Transverse colon (tissue), 4 donors: ENCODE results near the gene SHROOM2. TPM values are rescaled to one million over a fixed set of nuclear protein-coding genes. Genes with fewer than 3 reads are reported as not detected.
A peak's percentile ranks its signal among the peaks of the same experiment; 100 is the strongest.

Experiments used
- DNase-seq: peaks from one replicate; pipeline ENCODE4 v3.0.0-alpha.2; 2019
- H3K27ac ChIP-seq, 4 donors: fragments of 200-600 bp; sonication (generic); 2 replicates each; pipeline ENCODE4 v1.5.1; 2016 to 2018; ENCODE audit warnings: inconsistent platforms in 4 of 4
- H3K27me3 ChIP-seq: fragments of 200-600 bp; sonication (generic); 2 replicates; pipeline ENCODE4 v1.5.1; 2017; ENCODE audit warnings: inconsistent platforms
- H3K36me3 ChIP-seq, 4 donors: fragments of 200-600 bp; sonication (generic); 2 replicates each; pipeline ENCODE4 v1.5.1; 2017 to 2019; ENCODE audit warnings: inconsistent platforms in 4 of 4
- H3K4me1 ChIP-seq, 4 donors: fragments of 200-600 bp; sonication (generic); 2 replicates each; pipeline ENCODE4 v1.5.1; 2017 to 2020; ENCODE audit warnings: inconsistent platforms in 4 of 4
- H3K4me3 ChIP-seq, 4 donors: fragments of 200-600 bp; sonication (generic); 1 replicate in 1 of 4; 2 replicates in 3 of 4; pipeline versions ENCODE4 v1.5.1 to v1.6.1; 2017 to 2019; ENCODE audit warnings: inconsistent platforms in 4 of 4
- H3K9me3 ChIP-seq, 2 donors: fragments of 200-600 bp; sonication (generic); 2 replicates each; pipeline ENCODE4 v1.5.1; 2017 to 2019; ENCODE audit warnings: inconsistent platforms in 2 of 2
- EP300 ChIP-seq: sonication (generic); formaldehyde crosslinking; IDR thresholded peaks from one replicate; pipeline ENCODE4 v1.6.1; 2017; ENCODE audit warnings: antibody characterized with exemption, low read depth
- POLR2A ChIP-seq: fragments of 450-650 bp; IDR thresholded peaks from one replicate; pipeline ENCODE4 v1.6.1; 2016; ENCODE audit warnings: antibody characterized with exemption, mild to moderate bottlenecking, moderate library complexity
- POLR2AphosphoS5 ChIP-seq, 3 donors: sonication (generic); formaldehyde crosslinking; IDR thresholded peaks; one replicate each; pipeline ENCODE4 v1.6.1; 2016; ENCODE audit warnings: antibody characterized with exemption in 3 of 3
- WGBS, 2 donors: methylation state at CpG; one replicate each; pipeline ENCODE4 v1.1.5; 2018; ENCODE audit warnings: low coverage in 1 of 2; 5-methylcytosine and 5-hydroxymethylcytosine counted together
- in situ Hi-C, 4 donors: fragments of 200-750 bp; cut with MboI; loops; one replicate each; pipeline versions ENCODE4 v1.15.0 to v1.15.1; 2017; ENCODE audit warnings: low sequenced_read_pairs in 3 of 4, low pct_ligation_motif_present in 1 of 4, low pct_unique_long_range_greater_than_20kb in 1 of 4
- intact Hi-C: fragments of 100-400 bp; cut with DNase I; formaldehyde crosslinking; loops from one replicate; pipeline ENCODE4 v1.15.1; 2023; ENCODE audit warnings: low total_unique reads
- total RNA-seq, 4 donors: library from RNA; depleted of rRNA; stranded (reverse); fragments of >200 nt; gene quantifications; one replicate each; pipeline ENCODE4 v1.1.0, GENCODE V29; 2016
- TF ChIP-seq, protein P1 (sequence below), 5 experiments: fragments of 200-600 bp in 3 of 5; fragments of 450-650 bp in 2 of 5; sonication (generic) in 3 of 5; IDR thresholded peaks; 1 replicate in 2 of 5; 2 replicates in 3 of 5; pipeline ENCODE4 v1.5.1; 2016 to 2017; ENCODE audit warnings: antibody characterized with exemption in 5 of 5, inconsistent platforms in 3 of 5, mild to moderate bottlenecking in 2 of 5, moderate library complexity in 1 of 5

Gene SHROOM2
- total RNA-seq, 4 donors from 2014 or later: 8.9 to 20.6 (median 11.3) TPM

GRCh38 chrX:9938516-9938915 lies 152.3 kb downstream of the SHROOM2 start:
- Histone ChIP-seq H3K4me3 (no peak overlapping the region), H3K27me3 (no peaks in the 10 kb centered on the region), H3K36me3 (no peaks in the 10 kb centered on the region), H3K9me3 (no peaks in the 10 kb centered on the region), H3K27ac (no peak overlapping the region), H3K4me1 (no peaks in the 10 kb centered on the region)
- WGBS, 2 donors: 87 to 100% methylated on average over 1 to 7 of the region's 7 CpGs
- TF ChIP-seq, protein P1, sequence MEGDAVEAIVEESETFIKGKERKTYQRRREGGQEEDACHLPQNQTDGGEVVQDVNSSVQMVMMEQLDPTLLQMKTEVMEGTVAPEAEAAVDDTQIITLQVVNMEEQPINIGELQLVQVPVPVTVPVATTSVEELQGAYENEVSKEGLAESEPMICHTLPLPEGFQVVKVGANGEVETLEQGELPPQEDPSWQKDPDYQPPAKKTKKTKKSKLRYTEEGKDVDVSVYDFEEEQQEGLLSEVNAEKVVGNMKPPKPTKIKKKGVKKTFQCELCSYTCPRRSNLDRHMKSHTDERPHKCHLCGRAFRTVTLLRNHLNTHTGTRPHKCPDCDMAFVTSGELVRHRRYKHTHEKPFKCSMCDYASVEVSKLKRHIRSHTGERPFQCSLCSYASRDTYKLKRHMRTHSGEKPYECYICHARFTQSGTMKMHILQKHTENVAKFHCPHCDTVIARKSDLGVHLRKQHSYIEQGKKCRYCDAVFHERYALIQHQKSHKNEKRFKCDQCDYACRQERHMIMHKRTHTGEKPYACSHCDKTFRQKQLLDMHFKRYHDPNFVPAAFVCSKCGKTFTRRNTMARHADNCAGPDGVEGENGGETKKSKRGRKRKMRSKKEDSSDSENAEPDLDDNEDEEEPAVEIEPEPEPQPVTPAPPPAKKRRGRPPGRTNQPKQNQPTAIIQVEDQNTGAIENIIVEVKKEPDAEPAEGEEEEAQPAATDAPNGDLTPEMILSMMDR (IDR thresholded peaks at IDR 0.05): no peak
- TF ChIP-seq POLR2A (no peak), POLR2AphosphoS5 (IDR thresholded peaks at IDR 0.05) (no peak), EP300 (no peak)
- no peak for DNase-seq
- in situ Hi-C loops (no loop called here), intact Hi-C loops (no loop called here)

DNA sequence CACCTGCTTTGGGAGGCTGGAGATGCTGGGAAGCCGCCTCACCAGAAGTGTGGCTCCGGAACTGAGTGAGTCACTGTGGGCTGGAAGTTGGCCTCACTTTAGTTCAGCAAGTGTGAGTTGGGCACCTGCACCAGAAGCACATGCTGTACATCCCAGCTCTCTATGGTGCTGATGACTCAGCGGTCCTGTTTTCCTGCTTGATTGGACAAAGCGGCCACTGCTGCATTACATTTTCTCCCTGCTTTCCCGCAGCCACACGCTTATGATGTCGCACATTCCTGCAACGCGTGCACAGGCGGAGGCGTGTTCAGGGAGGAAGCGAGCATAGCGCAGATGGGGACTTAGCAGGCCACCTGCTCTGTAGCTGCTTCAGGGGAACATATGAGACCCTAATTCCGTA lies 154.2 kb downstream of the SHROOM2 start:
- Histone ChIP-seq H3K27ac (no peak overlapping the region), H3K9me3 (no peaks in the 10 kb centered on the region), H3K27me3 (no peaks in the 10 kb centered on the region), H3K4me3 (no peak overlapping the region), H3K4me1 (no peaks in the 10 kb centered on the region), H3K36me3 (no peaks in the 10 kb centered on the region)
- intact Hi-C loops (no loop called here), in situ Hi-C loops (no loop called here)
- WGBS, 2 donors: 86% methylated on average over 14 of the region's 14 CpGs; no CpG with 5 or more reads in 1 of the 2 donors
- no peak for DNase-seq
- TF ChIP-seq POLR2AphosphoS5 (IDR thresholded peaks at IDR 0.05) (no peak), POLR2A (no peak), EP300 (no peak)
- TF ChIP-seq, protein P1 (IDR thresholded peaks at IDR 0.05): no peak

DNA sequence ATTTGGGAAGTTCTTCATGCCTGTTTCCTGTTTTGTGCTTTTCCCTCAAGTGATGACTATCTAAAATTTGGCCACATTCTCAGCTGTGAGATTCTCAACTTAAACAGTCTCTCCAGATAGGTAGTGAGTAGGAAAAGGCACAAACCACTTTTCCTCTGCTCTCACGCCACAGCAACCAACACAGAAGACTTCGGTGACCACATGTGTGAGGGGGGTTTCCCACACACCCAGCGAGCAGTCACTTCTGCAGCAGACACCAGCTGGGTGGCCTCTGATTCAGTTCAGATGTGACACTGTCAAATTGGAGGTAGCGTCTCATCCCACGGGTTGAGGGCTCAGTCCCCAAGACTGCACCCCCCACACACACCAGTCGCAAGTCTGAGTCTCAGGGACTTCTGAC lies 155.9 kb downstream of the SHROOM2 start:
- no peak overlapping the region for H3K4me3 ChIP-seq
- H3K27ac ChIP-seq: no peak overlapping the region
- in situ Hi-C loops (no loop called here), intact Hi-C loops (no loop called here)
- no peaks in the 10 kb centered on the region for H3K9me3 ChIP-seq
- no peaks in the 10 kb centered on the region for H3K27me3 ChIP-seq
- TF ChIP-seq, protein P1 (IDR thresholded peaks at IDR 0.05): no peak
- TF ChIP-seq POLR2AphosphoS5 (IDR thresholded peaks at IDR 0.05) (no peak), POLR2A (no peak), EP300 (no peak)
- DNase-seq: peak; percentile 11
- WGBS, 2 donors: 62% methylated on average over 6 of the region's 6 CpGs; no CpG with 5 or more reads in 1 of the 2 donors
- H3K4me1 ChIP-seq: no peaks in the 10 kb centered on the region
- no peaks in the 10 kb centered on the region for H3K36me3 ChIP-seq

- WGBS, 2 donors: 86 to 88% methylated on average over 2 to 5 of the region's 5 CpGs
- DNase-seq: no peak
- in situ Hi-C loops (no loop called here), intact Hi-C loops (no loop called here)
- H3K9me3 ChIP-seq: no peaks in the 10 kb centered on the region
- H3K36me3 ChIP-seq: no peaks in the 10 kb centered on the region
- H3K4me1 ChIP-seq: no peaks in the 10 kb centered on the region
- TF ChIP-seq EP300: no peak
- TF ChIP-seq, protein P1 (IDR thresholded peaks at IDR 0.05): no peak
- no peak for TF ChIP-seq POLR2AphosphoS5 (IDR thresholded peaks at IDR 0.05)
- TF ChIP-seq POLR2A: no peak
- H3K27me3 ChIP-seq: no peaks in the 10 kb centered on the region
- H3K4me3 ChIP-seq: no peak overlapping the region
- no peak overlapping the region for H3K27ac ChIP-seq
Measured at GRCh38 chrX:9943420-9943819, 157.2 kb downstream of the SHROOM2 start.
